Activated naive CD4-positive, alpha-beta T cell treated with anti-CD3 and anti-CD28 coated beads, Interleukin-2, amount 50 U/mL, for 24 hours (primary cell): Measurements from ENCODE around the gene FGFR3.

Experiments
- H3K27ac Mint-ChIP-seq: one replicate; pipeline ENCODE4 v1.8.0; 2021; ENCODE audit warnings: mild to moderate bottlenecking, mixed read lengths
- H3K27me3 Mint-ChIP-seq: one replicate; pipeline ENCODE4 v1.8.0; 2021; ENCODE audit warnings: mixed read lengths
- H3K36me3 Mint-ChIP-seq: one replicate; pipeline ENCODE4 v1.8.0; 2021; ENCODE audit warnings: mixed read lengths
- H3K4me1 Mint-ChIP-seq: one replicate; pipeline ENCODE4 v1.8.0; 2021; ENCODE audit warnings: mixed read lengths
- H3K4me3 Mint-ChIP-seq: one replicate; pipeline ENCODE4 v1.8.0; 2021; ENCODE audit warnings: mild to moderate bottlenecking, mixed read lengths
- H3K9me3 Mint-ChIP-seq: one replicate; pipeline ENCODE4 v1.8.0; 2021; ENCODE audit warnings: mixed read lengths

FGFR3 gene

DNA sequence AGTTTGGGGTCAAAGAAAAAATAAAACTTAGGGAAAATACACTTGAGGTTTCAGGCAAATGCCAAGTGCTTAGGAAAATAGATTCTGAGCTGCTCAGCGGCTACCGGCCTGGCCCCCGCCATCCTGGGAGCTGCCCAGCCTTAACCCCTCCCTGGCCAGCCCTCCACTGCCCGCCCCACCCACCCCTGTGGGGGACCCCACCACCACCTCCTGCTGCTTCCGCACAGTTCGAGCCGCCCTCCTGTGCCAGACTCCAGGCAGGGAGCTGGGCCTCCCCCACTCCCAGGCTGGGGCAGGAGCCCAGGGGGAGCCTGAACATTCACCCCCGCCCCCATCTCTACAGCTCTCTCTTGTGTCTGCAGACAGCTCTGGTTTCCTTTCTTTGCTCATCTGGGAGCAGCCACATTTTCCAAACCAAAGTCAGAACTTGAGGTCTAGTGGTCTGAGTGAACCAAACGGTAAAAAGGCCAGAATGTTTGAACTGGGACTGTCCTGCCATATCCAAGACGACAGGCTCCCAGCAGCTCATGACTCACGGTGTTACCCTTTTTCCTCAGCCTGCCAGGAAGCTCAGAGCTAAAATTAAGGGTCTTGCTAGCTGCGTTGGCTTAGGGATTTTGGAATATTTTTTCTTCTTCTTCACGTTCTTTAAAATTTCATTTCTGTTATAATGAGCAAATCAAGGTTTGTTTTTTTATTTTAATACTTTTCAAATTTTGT, 4.7 kb upstream of the FGFR3 start:
- Mint-ChIP-seq H3K27me3 (no peaks in the 10 kb centered on the region), H3K36me3 (no peaks in the 10 kb centered on the region), H3K9me3 (no peaks in the 10 kb centered on the region), H3K27ac (no peak overlapping the region), H3K4me1 (no peaks in the 10 kb centered on the region), H3K4me3 (no peak overlapping the region)

DNA sequence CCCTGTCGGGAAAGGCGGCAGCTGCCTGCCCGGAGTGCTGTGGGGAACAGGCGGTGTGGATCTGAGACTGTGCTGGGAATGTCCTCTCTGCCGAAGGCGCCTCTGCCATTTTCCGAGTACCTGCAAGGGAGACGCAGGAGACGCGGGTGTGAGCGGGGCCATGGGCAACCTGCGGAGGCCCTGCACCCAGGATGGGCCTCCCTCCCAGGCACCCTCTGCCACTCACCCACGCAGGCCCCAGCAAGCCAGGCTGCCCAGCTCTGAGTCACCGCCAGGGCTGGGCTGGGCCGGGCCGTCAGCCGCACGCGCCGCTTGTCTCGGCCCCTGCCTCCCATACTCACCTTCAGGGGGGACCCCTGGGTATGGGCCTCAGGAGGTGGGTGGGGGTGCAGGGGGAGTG, 3.5 kb upstream of the FGFR3 start:
- Mint-ChIP-seq H3K27ac (no peak overlapping the region), H3K4me3 (no peak overlapping the region), H3K9me3 (no peaks in the 10 kb centered on the region), H3K36me3 (no peaks in the 10 kb centered on the region), H3K4me1 (no peaks in the 10 kb centered on the region), H3K27me3 (no peaks in the 10 kb centered on the region)

DNA sequence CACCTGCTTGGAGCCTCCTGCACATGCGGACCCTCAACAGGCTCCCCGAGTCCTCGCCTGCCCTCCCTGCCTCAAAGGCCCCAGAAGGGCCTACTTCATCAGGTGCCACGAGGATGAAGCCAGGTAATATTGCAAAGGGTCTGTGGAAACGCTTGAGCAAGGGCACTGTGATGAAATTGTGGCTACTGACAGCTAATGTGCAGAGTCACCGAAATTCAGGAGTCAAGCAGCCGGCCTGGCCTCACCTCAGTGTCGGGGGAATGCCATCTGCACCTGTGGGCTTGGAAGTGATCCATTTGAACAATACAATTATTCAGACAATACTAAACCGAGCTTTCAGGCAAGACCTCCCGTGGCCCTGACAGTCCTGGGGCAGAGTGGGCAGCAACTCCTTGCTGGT, 3.1 kb upstream of the FGFR3 start:
- H3K27me3 Mint-ChIP-seq = no peaks in the 10 kb centered on the region
- no peaks in the 10 kb centered on the region for H3K9me3 Mint-ChIP-seq

DNA sequence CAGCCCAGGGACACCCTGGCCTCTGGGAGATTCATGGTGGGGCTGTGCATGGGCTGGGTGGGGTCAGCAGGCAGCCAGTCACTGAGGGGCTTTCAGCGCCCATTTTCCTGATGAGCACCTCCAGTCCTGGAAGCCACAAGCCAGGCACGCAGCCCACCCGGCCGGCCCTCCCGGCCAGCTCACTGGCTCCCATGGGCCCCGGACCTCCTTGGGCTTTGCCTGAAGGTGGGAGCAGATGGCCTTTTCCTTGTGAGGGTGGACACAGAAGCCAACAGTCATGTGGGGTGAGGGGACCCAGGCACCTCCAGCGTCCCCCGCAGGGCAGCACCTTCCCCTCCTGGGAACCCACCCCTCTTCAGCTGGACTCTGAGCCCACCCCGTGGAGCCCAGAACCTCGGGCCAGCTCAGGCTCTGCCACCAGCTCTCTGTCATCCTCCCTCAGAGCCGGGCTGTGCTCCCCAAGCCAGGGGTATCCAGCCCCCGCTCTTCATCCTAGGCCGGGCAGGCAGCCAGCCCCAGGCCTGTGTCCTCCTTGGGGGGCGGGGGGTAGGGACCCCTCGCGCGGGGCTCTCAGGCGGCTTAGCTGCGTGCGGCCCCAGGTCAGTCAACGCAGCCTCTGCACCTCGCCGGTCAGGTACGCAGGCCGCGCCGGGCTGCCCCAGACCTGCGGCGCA, 798 bp upstream of the FGFR3 start:
- H3K4me1 Mint-ChIP-seq = no peaks in the 10 kb centered on the region
- H3K4me3 Mint-ChIP-seq = peak overlapping the region; percentile 59
- H3K9me3 Mint-ChIP-seq = no peaks in the 10 kb centered on the region
- H3K36me3 Mint-ChIP-seq = no peaks in the 10 kb centered on the region
- peaks cover 7% of the 10 kb centered on the region for H3K27me3 Mint-ChIP-seq
- no peak overlapping the region for H3K27ac Mint-ChIP-seq

More for the DNA sequence above, 3.1 kb upstream of the FGFR3 start:
- Mint-ChIP-seq H3K36me3 (no peaks in the 10 kb centered on the region), H3K27ac (no peak overlapping the region), H3K4me1 (no peaks in the 10 kb centered on the region), H3K4me3 (no peak overlapping the region)

DNA sequence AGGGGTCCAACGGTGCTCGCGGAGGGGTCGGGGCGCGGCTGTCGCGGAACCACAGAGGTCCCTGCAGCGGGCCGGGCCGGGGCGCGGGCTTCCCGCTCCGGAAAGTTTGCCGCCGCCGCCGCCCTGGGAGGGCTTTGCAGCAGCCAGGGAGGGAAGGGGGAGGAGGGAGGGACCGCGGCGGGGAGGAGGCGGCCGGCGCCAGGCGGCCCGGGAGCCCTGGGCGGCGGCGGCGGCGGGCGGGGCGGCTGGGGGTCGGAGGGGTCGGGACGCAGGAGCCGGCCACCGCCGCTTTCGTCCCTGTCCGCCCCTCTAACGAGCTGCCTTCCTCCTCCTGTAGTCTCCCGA, 375 bp downstream of the FGFR3 start:
- H3K36me3 Mint-ChIP-seq = no peaks in the 10 kb centered on the region
- no peaks in the 10 kb centered on the region for H3K9me3 Mint-ChIP-seq
- peaks cover 7% of the 10 kb centered on the region for H3K27me3 Mint-ChIP-seq
- H3K27ac Mint-ChIP-seq = no peak overlapping the region
- no peak overlapping the region for H3K4me3 Mint-ChIP-seq
- H3K4me1 Mint-ChIP-seq = no peaks in the 10 kb centered on the region

DNA sequence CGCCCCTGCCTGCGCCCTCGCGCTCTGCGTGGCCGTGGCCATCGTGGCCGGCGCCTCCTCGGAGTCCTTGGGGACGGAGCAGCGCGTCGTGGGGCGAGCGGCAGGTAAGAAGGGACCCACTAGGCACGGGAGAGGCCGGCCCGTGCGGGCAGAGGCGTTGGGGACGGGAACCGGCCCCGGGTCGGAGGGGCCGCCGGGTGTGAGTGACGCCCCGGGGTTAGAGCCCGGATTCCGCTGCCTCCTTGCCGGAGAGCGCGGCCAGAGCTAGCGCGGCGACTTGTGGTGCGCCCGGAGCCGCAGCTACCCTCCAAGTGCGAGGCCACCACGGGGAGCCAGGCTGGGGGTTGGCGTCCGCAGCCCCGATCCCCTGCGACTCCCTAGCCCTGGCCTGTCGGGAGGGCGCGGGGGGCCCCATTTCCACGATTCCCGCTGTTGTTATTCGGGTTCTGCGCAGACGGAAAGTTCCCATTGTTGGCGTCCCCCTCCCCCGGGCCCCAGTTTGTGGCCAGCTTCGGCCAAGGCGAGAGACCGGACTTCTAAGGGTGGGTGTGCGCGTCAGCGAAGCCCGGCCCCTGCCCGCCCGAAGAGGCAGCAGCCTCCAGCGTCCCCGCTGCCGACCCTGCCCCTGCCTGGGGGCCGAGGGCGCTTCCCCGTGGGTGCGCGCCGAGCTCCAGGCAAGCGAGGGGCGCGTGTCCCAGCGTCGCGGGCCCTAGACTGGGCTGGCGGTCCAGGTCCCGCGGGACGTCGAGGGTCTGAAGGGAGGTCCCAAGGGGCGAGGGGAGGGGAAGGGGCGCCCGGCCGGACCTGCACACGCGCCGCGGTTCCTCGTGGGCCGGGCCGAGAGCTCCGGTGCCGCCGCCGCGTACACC, 1.1 kb downstream of the FGFR3 start:
- no peaks in the 10 kb centered on the region for H3K36me3 Mint-ChIP-seq

DNA sequence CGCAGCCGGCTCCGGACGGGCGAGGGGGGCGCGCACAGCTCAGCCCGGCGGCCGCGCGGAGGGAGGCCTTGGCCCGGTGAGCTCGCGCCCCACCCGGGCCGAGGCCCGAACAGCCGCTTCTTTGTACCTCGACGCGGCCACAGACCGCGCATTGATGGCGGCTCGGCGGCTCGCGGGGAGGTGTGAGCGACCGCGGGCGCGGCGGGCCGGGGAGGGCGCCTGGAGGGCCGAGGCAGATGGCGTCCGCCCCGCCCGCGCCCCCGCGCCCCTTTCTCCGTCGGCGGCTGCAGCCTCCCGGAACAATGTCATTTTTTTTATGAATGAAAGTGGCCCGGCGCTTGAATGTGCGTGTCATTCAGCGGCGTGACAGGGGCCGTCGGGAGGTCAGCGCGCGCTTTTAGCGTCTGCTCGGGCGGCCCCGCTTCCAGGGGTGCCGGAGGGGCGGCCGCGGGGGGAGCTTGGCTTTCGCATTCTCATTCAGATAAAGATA, 1.8 kb downstream of the FGFR3 start:
- no peaks in the 10 kb centered on the region for H3K9me3 Mint-ChIP-seq
- H3K27ac Mint-ChIP-seq = no peak overlapping the region
- no peaks in the 10 kb centered on the region for H3K4me1 Mint-ChIP-seq
- H3K27me3 Mint-ChIP-seq = peaks cover 9% of the 10 kb centered on the region
- no peak overlapping the region for H3K4me3 Mint-ChIP-seq
- no peaks in the 10 kb centered on the region for H3K36me3 Mint-ChIP-seq

More for the DNA sequence above, 1.1 kb downstream of the FGFR3 start:
- Mint-ChIP-seq H3K4me1 (no peaks in the 10 kb centered on the region), H3K27ac (no peak overlapping the region), H3K27me3 (peaks cover 9% of the 10 kb centered on the region), H3K9me3 (no peaks in the 10 kb centered on the region), H3K4me3 (peak overlapping the region; percentile 42)

DNA sequence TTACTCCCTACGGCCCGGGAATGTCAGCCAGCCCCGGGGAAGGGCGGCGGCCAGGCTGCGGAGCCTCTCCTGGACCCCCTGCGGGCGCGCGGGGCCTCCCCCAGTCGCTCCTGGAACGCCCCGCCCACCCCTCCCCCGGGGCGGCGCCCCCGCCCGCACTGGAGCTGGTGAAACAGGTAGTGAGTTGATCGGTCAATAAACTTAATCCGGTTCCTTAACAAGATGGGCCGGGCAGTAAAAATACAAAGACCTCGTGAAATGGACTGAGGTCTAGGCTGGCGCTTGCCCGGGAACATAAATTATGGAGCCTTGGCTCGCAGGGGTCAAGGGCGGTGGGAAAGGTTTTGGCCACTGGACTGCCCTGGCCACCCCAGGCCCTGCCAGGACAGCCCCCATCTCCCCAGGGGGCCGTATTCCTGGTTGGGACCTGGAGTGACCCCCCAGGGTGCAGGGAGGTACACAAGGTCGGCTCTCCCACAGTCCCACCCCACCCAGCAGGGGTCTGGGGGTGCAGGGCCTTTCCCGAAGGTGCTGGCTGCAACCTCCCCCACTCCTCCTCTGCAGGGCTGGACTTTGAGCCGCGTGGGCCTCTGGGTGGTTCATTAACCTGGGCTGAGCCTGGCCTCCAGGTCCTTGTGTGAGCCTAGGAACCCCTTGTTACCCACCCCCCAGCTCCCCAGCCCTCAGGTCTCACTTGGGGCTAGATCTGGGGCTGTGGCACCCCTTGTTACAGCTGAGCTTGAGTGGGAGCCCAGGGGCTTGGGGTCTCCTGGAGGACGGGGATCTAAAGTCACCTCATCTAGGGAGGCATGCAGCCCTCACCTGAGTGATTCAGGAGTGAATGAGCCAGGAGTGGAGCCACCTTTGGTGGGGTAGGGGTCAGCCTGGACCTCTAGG, 2.5 kb downstream of the FGFR3 start:
- no peaks in the 10 kb centered on the region for H3K36me3 Mint-ChIP-seq
- no peak overlapping the region for H3K27ac Mint-ChIP-seq
- no peaks in the 10 kb centered on the region for H3K4me1 Mint-ChIP-seq
- no peak overlapping the region for H3K4me3 Mint-ChIP-seq
- peaks cover 9% of the 10 kb centered on the region for H3K27me3 Mint-ChIP-seq
- no peaks in the 10 kb centered on the region for H3K9me3 Mint-ChIP-seq

DNA sequence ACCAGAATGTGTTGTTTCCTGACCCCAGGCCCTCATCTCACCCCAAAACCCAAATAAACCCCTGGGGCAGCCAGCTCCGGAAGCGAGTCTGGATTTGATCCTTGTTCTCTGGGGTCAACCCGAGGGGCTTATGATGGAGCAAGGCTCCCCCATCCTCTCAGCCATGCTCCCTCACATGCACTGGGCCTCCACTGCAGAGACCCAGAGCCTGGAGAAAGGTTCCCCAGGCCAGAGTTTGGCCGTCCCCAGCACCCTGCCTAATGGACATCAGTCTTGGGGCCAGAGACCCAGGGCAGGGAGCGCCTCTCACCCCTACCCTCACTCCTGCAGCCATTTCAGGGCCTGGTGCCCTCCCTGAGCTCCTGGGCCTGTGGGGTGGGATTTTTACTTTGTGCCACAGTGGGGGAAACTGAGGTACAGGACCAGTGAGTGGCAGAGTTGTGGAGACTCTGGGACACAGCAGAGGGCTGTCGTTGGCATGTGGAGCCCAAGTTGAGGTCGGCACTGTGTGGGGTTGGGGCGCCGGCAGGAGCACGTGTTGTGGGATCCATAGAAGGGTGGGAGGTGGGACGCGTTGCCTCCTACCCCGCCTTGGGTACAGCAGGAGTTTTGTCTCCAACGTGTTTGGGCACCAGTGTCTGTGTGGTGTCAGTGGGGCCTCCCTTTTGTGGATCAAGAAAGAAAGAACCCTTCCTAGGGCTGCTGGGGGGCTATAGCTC, 3.6 kb downstream of the FGFR3 start:
- Mint-ChIP-seq H3K4me3 (no peak overlapping the region), H3K36me3 (no peaks in the 10 kb centered on the region), H3K27ac (no peak overlapping the region), H3K27me3 (peaks cover 9% of the 10 kb centered on the region), H3K9me3 (no peaks in the 10 kb centered on the region), H3K4me1 (no peaks in the 10 kb centered on the region)

DNA sequence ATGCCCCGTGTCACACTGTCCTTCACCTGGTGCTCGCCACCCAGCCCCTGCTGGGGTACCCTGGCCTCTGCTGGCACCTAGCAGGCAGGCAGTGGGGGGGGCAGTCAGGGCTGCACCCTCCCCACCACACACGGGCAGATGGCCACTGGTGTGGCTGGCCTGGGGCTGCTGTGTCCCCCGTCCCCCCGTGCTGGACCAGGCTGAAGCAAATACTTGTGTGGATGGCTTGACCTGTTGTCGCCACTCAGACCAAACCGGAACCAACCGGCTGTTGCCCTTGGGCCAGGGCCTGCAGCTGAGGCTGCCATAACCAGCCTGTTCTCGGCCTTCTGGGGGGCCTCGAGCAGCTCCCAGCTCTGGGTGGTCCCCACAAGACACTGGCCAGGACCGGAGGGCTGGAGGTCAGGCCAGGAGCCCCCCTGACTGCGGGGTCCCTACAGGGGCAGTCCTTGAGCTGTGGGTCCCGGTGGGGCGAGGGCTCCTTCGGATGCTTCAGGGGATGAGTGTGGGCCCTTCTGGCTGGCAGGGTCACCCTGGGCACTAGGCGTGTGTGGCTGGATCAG, 4.3 kb downstream of the FGFR3 start:
- H3K27me3 Mint-ChIP-seq = peaks cover 9% of the 10 kb centered on the region
- H3K27ac Mint-ChIP-seq = no peak overlapping the region
- H3K36me3 Mint-ChIP-seq = no peaks in the 10 kb centered on the region
- no peaks in the 10 kb centered on the region for H3K4me1 Mint-ChIP-seq
- H3K4me3 Mint-ChIP-seq = no peak overlapping the region
- H3K9me3 Mint-ChIP-seq = no peaks in the 10 kb centered on the region

DNA sequence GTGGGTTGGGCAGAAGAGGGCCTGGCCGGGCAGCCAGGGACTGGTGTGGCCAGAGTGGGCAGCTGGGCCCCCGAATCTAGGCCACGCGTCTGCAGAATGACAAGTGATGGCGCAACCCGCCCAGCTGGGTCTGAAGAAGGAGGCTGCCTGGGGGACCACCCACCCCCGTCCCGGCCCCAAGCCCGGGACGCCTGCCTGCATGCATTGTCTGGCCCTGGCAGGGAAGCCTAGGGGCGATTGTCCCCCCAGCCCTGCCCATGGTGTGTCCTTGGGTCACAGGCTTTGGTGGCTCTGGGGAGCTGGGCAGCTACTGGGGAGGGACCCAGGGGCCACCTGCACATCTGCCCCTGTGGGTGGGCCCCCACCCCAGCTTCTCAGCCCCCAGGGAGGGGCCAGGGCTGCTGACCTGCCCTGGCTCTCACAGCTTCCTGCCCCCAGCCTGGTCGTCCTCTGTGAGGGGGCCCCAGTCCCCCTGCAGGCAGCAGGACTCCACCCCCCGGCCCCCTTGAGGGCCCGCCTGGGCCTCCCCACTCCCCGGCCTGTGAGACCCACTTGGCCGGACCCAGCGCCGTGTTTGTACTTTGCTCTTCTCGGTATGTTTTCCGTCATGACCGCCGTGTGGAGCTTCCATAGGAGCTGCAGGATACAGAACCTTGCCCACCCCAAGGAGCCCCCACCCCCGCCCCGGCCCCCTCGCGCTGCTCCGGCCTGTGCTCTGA, 4.9 kb downstream of the FGFR3 start:
- Mint-ChIP-seq H3K27me3 (peaks cover 9% of the 10 kb centered on the region), H3K9me3 (no peaks in the 10 kb centered on the region), H3K27ac (no peak overlapping the region), H3K4me1 (no peaks in the 10 kb centered on the region), H3K36me3 (no peaks in the 10 kb centered on the region), H3K4me3 (no peak overlapping the region)

DNA sequence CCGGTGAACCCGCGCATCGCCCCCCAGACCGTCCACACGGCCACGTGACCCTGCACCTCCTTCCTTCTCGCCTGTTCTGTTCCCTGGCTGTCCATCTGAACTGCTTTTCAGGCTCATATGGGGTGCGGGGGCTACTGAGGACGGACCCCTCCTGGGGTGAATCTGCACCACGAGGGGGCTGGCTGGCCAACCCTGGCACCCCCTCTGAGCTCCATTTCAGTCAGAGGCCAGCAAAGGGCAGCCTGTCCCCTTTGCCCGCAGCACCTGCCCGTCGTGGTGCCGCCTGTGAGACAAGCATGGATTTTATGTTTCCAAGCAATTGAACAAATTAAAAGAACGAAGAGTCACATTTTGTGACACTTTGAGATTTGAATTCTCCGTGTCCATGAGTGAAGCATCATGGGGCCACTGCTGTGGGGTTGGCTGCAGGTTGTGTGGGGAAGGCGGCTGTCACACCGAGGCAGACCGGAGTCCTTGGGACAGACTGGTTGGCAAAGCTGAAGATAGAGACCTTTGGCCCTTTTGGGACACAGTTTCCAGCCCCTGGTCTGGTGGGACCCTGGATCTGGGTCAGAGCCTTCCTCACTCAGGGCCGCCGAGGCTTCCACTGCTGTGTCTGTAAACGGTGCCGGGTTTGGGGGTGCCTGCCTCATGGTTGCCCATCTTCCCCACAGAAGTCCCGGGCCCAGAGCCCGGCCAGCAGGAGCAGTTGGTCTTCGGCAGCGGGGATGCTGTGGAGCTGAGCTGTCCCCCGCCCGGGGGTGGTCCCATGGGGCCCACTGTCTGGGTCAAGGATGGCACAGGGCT, 5.7 kb downstream of the FGFR3 start:
- Mint-ChIP-seq H3K4me1 (no peaks in the 10 kb centered on the region), H3K27me3 (peaks cover 9% of the 10 kb centered on the region), H3K36me3 (no peaks in the 10 kb centered on the region), H3K4me3 (no peak overlapping the region), H3K9me3 (no peaks in the 10 kb centered on the region), H3K27ac (no peak overlapping the region)
